Tibial nerve (tissue), 4 donors: ENCODE results near the gene ELOVL6. TPM values are rescaled to one million over a fixed set of nuclear protein-coding genes. Genes with fewer than 3 reads are reported as not detected.
"Not testable (repeated sequence)": the region's sequence is repeated elsewhere in the genome, so short reads cannot be mapped to it uniquely, and the experiment has no call there.

Source experiments
- DNase-seq, 2 donors: peaks; one replicate each; pipeline ENCODE4 v3.0.0-alpha.2; 2019; ENCODE audit warnings: low spot score in 2 of 2
- H3K27ac ChIP-seq, 4 donors: fragments of 200-600 bp; sonication (generic) in 3 of 4; one replicate each; pipeline ENCODE4 v1.5.1; 2017 to 2019; ENCODE audit warnings: mild to moderate bottlenecking in 1 of 4
- H3K27me3 ChIP-seq, 2 donors: fragments of 200-600 bp; sonication (generic) in 1 of 2; one replicate each; pipeline versions ENCODE4 v1.5.1 to v1.6.0; 2017 to 2019
- H3K36me3 ChIP-seq, 3 donors: fragments of 200-600 bp; sonication (generic); one replicate each; pipeline ENCODE4 v1.5.1; 2018 to 2019
- H3K4me1 ChIP-seq, 4 donors: fragments of 200-600 bp; sonication (generic) in 3 of 4; one replicate each; pipeline ENCODE4 v1.5.1; 2017 to 2019
- H3K4me3 ChIP-seq, 4 donors: fragments of 200-600 bp; sonication (generic) in 3 of 4; one replicate each; pipeline ENCODE4 v1.5.1; 2017 to 2019; ENCODE audit warnings: mild to moderate bottlenecking in 1 of 4, moderate library complexity in 1 of 4
- H3K9me3 ChIP-seq, 4 donors: fragments of 200-600 bp; sonication (generic) in 3 of 4; one replicate each; pipeline ENCODE4 v1.5.1; 2017 to 2019
- CTCF ChIP-seq, 5 experiments: fragments of 200-600 bp in 3 of 5; fragments of 450-650 bp in 2 of 5; sonication (generic) in 3 of 5; IDR thresholded peaks; one replicate each; pipeline ENCODE4 v1.5.1; 2016 to 2019; ENCODE audit warnings: antibody characterized with exemption in 5 of 5, mild to moderate bottlenecking in 3 of 5, moderate library complexity in 2 of 5
- EP300 ChIP-seq, 2 donors: sonication (generic); formaldehyde crosslinking; IDR thresholded peaks; one replicate each; pipeline ENCODE4 v1.6.1; 2017; ENCODE audit warnings: antibody characterized with exemption in 2 of 2, mild to moderate bottlenecking in 1 of 2
- POLR2A ChIP-seq, 2 donors: fragments of 450-650 bp; IDR thresholded peaks; one replicate each; pipeline ENCODE4 v1.6.1; 2017; ENCODE audit warnings: antibody characterized with exemption in 2 of 2, mild to moderate bottlenecking in 2 of 2, moderate library complexity in 2 of 2
- WGBS, 2 donors: methylation state at CpG; one replicate each; pipeline ENCODE4 v1.1.5; 2018; 5-methylcytosine and 5-hydroxymethylcytosine counted together
- total RNA-seq, 4 donors: library from RNA; depleted of rRNA; stranded (reverse); fragments of >200 nt; gene quantifications; one replicate each; pipeline ENCODE4 v1.1.0, GENCODE V29; 2016

Gene ELOVL6
- total RNA-seq, 4 donors from 2014 or later, result 3.1 to 8.4 (median 5.4) TPM

DNA sequence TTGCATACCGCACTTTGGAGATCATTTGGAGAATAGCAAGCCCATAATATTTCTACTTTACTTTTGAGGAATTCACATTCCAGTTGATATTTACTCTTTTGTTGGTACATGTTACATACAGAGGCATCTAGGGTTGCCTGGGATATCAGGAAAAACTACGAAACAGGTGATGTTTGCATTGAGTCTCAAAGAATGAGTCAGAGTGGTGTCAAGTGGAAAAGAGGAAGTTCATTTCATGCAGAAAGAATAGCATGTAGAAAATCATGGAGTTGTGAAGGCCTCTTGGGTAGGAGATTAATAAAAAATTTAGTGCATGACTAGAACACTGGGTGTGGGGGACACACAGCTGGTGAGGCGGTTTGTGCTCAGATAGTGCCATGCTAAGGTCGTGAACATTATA, 33.5 kb upstream of the ELOVL6 start:
- Histone ChIP-seq H3K9me3 (peaks cover 0 to 6% (median 0%) of the 10 kb centered on the region in 4 donors), H3K27me3 (no peaks in the 10 kb centered on the region), H3K4me1 (no peaks in the 10 kb centered on the region), H3K4me3 (no peak overlapping the region), H3K36me3 (no peaks in the 10 kb centered on the region), H3K27ac (no peak overlapping the region)
- TF ChIP-seq CTCF (IDR thresholded peaks at IDR 0.05) (no peak), POLR2A (IDR thresholded peaks at IDR 0.05) (no peak), EP300 (IDR thresholded peaks at IDR 0.05) (no peak)
- DNase-seq, result no peak
- 85 to 89% methylated on average over 4 of the region's 4 CpGs for WGBS, 2 donors

DNA sequence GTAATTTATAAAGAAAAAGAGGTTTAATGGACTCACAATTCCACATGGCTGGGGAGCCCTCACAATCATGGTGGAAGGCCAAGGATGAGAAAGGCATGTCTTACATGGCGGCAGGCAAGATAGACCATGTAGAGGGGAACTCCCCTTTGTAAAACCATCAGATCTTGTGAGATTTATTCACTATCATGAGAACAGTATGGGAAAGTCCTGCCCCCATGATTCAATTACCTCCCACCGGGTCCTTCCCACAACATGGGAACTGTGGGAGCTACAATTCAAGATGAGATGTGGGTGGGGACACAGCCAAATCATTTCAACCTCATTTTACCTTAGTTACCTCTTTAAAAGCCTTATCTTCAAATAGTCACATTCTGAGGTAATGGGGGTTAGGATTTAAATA, 30.9 kb upstream of the ELOVL6 start:
- Histone ChIP-seq H3K9me3 (no peaks in the 10 kb centered on the region), H3K27ac (no peak overlapping the region), H3K27me3 (no peaks in the 10 kb centered on the region), H3K36me3 (no peaks in the 10 kb centered on the region), H3K4me3 (no peak overlapping the region), H3K4me1 (no peaks in the 10 kb centered on the region)
- 86 to 89% methylated on average over 2 of the region's 2 CpGs for WGBS, 2 donors
- no peak for DNase-seq
- no peak for TF ChIP-seq EP300 (IDR thresholded peaks at IDR 0.05)
- no peak for TF ChIP-seq CTCF (IDR thresholded peaks at IDR 0.05)
- no peak for TF ChIP-seq POLR2A (IDR thresholded peaks at IDR 0.05)

- TF ChIP-seq POLR2A (IDR thresholded peaks at IDR 0.05) (no peak), EP300 (IDR thresholded peaks at IDR 0.05) (no peak)
- 31 to 33% methylated on average over 4 of the region's 4 CpGs for WGBS, 2 donors
- no peaks in the 10 kb centered on the region for H3K27me3 ChIP-seq
Measured at GRCh38 chr4:110224812-110225211, 26.4 kb upstream of the ELOVL6 start.

DNA sequence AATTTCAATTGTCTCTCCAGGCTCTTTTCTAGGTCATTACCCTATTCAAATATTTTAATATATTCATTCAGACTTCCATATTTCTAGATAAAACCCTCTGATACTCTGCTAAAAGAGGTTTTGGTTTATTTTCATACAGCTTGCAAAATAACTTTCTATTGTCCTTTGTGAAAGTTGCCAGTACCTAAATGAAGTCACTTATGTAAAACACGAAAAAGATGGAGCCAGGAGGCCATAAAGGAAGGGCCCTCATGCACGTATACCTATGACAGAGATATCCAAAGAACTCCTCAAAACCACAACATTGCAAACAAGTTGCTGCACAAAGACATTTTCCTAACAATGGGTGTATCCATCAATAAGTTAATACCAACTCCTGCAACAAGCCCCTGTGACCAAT, 25.7 kb upstream of the ELOVL6 start:
- no peak overlapping the region for H3K27ac ChIP-seq
- no peak for DNase-seq

More at GRCh38 chr4:110224812-110225211, 26.4 kb upstream of the ELOVL6 start:
- no peaks in the 10 kb centered on the region for H3K9me3 ChIP-seq
- no peak overlapping the region for H3K27ac ChIP-seq
- no peaks in the 10 kb centered on the region for H3K36me3 ChIP-seq
- no peak for DNase-seq
- no peak overlapping the region for H3K4me3 ChIP-seq
- no peaks in the 10 kb centered on the region for H3K4me1 ChIP-seq

GRCh38 chr4:110218935-110219334, 20.5 kb upstream of the ELOVL6 start:
- H3K9me3 ChIP-seq, H3K4me1 ChIP-seq, H3K27ac ChIP-seq, H3K27me3 ChIP-seq, DNase-seq, H3K4me3 ChIP-seq, H3K36me3 ChIP-seq: not testable (repeated sequence)
- WGBS, 2 donors, result 92 to 100% methylated on average over 1 of the region's 1 CpG

More for the DNA sequence above, 25.7 kb upstream of the ELOVL6 start:
- no peak for TF ChIP-seq EP300 (IDR thresholded peaks at IDR 0.05)
- no peak for TF ChIP-seq POLR2A (IDR thresholded peaks at IDR 0.05)
- TF ChIP-seq CTCF (IDR thresholded peaks at IDR 0.05), result no peak
- H3K4me3 ChIP-seq, result no peak overlapping the region
- no peaks in the 10 kb centered on the region for H3K9me3 ChIP-seq
- 78 to 89% methylated on average over 2 of the region's 2 CpGs for WGBS, 2 donors
- H3K36me3 ChIP-seq, result no peaks in the 10 kb centered on the region
- no peaks in the 10 kb centered on the region for H3K27me3 ChIP-seq
- H3K4me1 ChIP-seq, result no peaks in the 10 kb centered on the region

- DNase-seq, H3K36me3 ChIP-seq, H3K9me3 ChIP-seq, H3K4me3 ChIP-seq, H3K27ac ChIP-seq, H3K4me1 ChIP-seq, H3K27me3 ChIP-seq: not testable (repeated sequence)
- WGBS, 2 donors, result 86 to 87% methylated on average over 4 of the region's 4 CpGs
Measured at GRCh38 chr4:110217181-110217580, 18.8 kb upstream of the ELOVL6 start.

DNA sequence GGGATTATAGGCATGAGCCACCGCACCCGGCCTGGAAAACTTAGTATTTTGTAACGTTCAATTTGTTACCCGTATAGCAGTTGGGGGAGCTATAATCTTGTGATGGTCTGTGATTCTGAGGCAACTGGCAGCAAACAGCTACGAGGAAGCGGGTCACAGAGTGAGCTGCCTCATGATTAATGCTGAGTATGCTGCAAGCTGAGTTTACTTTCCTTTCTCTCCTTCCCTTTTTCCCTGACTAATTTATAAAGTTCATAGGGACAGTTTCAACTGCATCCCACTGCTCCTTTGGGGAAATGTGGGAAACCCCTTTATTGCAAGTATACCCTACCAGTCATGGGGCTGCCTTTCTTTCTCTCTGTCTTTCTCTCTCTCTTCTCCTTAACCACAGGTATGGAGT, 17.7 kb upstream of the ELOVL6 start:
- peaks cover 0 to 7% (median 0%) of the 10 kb centered on the region in 4 donors for H3K9me3 ChIP-seq
- 88% methylated on average over 6 of the region's 6 CpGs for WGBS, 2 donors
- H3K4me1 ChIP-seq, result peaks cover 0 to under 1% (median 0%) of the 10 kb centered on the region in 4 donors
- no peaks in the 10 kb centered on the region for H3K27me3 ChIP-seq
- no peak for TF ChIP-seq POLR2A (IDR thresholded peaks at IDR 0.05)
- TF ChIP-seq EP300 (IDR thresholded peaks at IDR 0.05), result no peak
- TF ChIP-seq CTCF (IDR thresholded peaks at IDR 0.05), result no peak
- no peak overlapping the region for H3K27ac ChIP-seq
- DNase-seq, result no peak
- H3K36me3 ChIP-seq, result no peaks in the 10 kb centered on the region
- H3K4me3 ChIP-seq, result no peak overlapping the region
